SK-N-SH (cell line): ENCODE measurements around the gene LRTM1. TPM values are rescaled to one million over a fixed set of nuclear protein-coding genes. Genes with fewer than 3 reads are reported as not detected.

Experiments used
- CTCF ChIA-PET: fragments of 300-600, 350-600 bp; formaldehyde crosslinking; extraction: SDS; loops from one replicate; lab custom pipeline; 2021; lab: Yijun Ruan, JAX
- POLR2A ChIA-PET: fragments of 350-600 bp; sonication (Branson Sonifier 250); formaldehyde crosslinking; extraction: SDS; loops from one replicate; lab custom pipeline; 2020; ENCODE audit warnings: antibody characterized with exemption, inconsistent platforms; lab: Yijun Ruan, JAX
- DNase-seq: peaks from one replicate; pipeline ENCODE4 v3.0.0; 2012
- H2AFZ ChIP-seq: fragments of 200-600 bp; sonication (generic); 2 replicates; pipeline ENCODE4 v1.8.1; 2016; ENCODE audit warnings: antibody characterized with exemption, mild to moderate bottlenecking, low read depth
- H3F3A ChIP-seq: fragments of 200-600 bp; sonication (generic); replicated peaks from 2 replicates; pipeline ENCODE3; 2016; ENCODE audit warnings: antibody characterized with exemption, mild to moderate bottlenecking; ENCODE audit not compliant: insufficient read depth
- H3K27ac ChIP-seq, 2 experiments: fragments of 200-500 bp in 1 of 2; fragments of 200-600 bp in 1 of 2; sonication (Bioruptor generic) in 1 of 2; sonication (generic), shearing (Covaris generic) in 1 of 2; 2 replicates each; pipeline versions ENCODE4 v1.5.1 to v1.6.1; 2014 to 2016; ENCODE audit warnings: low read depth in 2 of 2, inconsistent platforms in 1 of 2, low read length in 1 of 2, mild to moderate bottlenecking in 1 of 2, mixed read lengths in 1 of 2
- H3K27me3 ChIP-seq: fragments of 200-600 bp; sonication (generic), shearing (Covaris generic); 2 replicates; pipeline ENCODE4 v1.6.1; 2016; ENCODE audit warnings: mixed run types; ENCODE audit not compliant: insufficient read depth
- H3K36me3 ChIP-seq, 2 experiments: fragments of 200-500 bp in 1 of 2; fragments of 200-600 bp in 1 of 2; sonication (Bioruptor generic) in 1 of 2; sonication (generic) in 1 of 2; replicated peaks in 1 of 2; 2 replicates each; pipeline versions ENCODE3 to v1.5.1; 2014 to 2016; ENCODE audit warnings: low read length in 1 of 2, mild to moderate bottlenecking in 1 of 2; ENCODE audit not compliant: insufficient read depth in 2 of 2, control insufficient read depth in 1 of 2
- H3K4me1 ChIP-seq, 2 experiments: fragments of 200-500 bp in 1 of 2; fragments of 200-600 bp in 1 of 2; sonication (Bioruptor generic) in 1 of 2; sonication (generic), shearing (Covaris generic) in 1 of 2; 2 replicates each; pipeline versions ENCODE4 v1.5.1 to v1.6.1; 2014 to 2016; ENCODE audit warnings: low read depth in 1 of 2, low read length in 1 of 2, mixed run types in 1 of 2; ENCODE audit not compliant: insufficient read depth in 2 of 2, control insufficient read depth in 1 of 2
- H3K4me2 ChIP-seq: fragments of 200-600 bp; sonication (generic), shearing (Covaris generic); 2 replicates; pipeline ENCODE4 v1.6.1; 2017; ENCODE audit warnings: mixed run types
- H3K4me3 ChIP-seq, 2 experiments: fragments of 200-500 bp in 1 of 2; fragments of 200-600 bp in 1 of 2; sonication (Bioruptor generic) in 1 of 2; sonication (generic), shearing (Covaris generic) in 1 of 2; 2 replicates each; pipeline versions ENCODE4 v1.5.1 to v1.8.1; 2014 to 2016; ENCODE audit warnings: low read depth in 2 of 2, inconsistent platforms in 1 of 2, low read length in 1 of 2, mild to moderate bottlenecking in 1 of 2, mixed read lengths in 1 of 2, moderate library complexity in 1 of 2
- H3K79me2 ChIP-seq: fragments of 200-600 bp; sonication (generic); 2 replicates; pipeline ENCODE4 v1.8.1; 2017; ENCODE audit warnings: mild to moderate bottlenecking; ENCODE audit not compliant: insufficient read depth
- H3K9ac ChIP-seq: fragments of 200-600 bp; sonication (generic); 2 replicates; pipeline ENCODE4 v1.6.1; 2017; ENCODE audit warnings: mixed run types
- H3K9me2 ChIP-seq: fragments of 200-600 bp; sonication (generic); 2 replicates; pipeline ENCODE4 v1.6.1; 2017; ENCODE audit warnings: mixed run types
- H3K9me3 ChIP-seq: fragments of 200-600 bp; sonication (generic); 2 replicates; pipeline ENCODE4 v1.6.1; 2017; ENCODE audit warnings: mixed run types, mild to moderate bottlenecking, moderate library complexity
- H4K20me1 ChIP-seq: fragments of 200-600 bp; sonication (generic); 2 replicates; pipeline ENCODE4 v1.6.1; 2017; ENCODE audit warnings: mild to moderate bottlenecking, mixed run types; ENCODE audit not compliant: insufficient read depth
- ELF1 ChIP-seq: IDR thresholded peaks from 2 replicates; pipeline ENCODE4 v1.4.0; 2012
- EP300 ChIP-seq, 2 experiments: IDR thresholded peaks; 2 replicates each; pipeline versions ENCODE4 v1.4.0 to v1.6.1; 2012; ENCODE audit warnings: borderline replicate concordance in 1 of 2, low read depth in 1 of 2, low read length in 1 of 2
- FOSL2 ChIP-seq: IDR thresholded peaks from 2 replicates; pipeline ENCODE4 v1.4.0; 2012; ENCODE audit warnings: low read depth, mild to moderate bottlenecking, moderate library complexity, borderline replicate concordance
- FOXM1 ChIP-seq: IDR thresholded peaks from 2 replicates; pipeline ENCODE4 v1.4.0; 2012; ENCODE audit warnings: low read depth, mild to moderate bottlenecking
- GATA2 ChIP-seq: sonication (generic); formaldehyde crosslinking; IDR thresholded peaks from 2 replicates; pipeline ENCODE4 v1.5.0; 2020; ENCODE audit warnings: mild to moderate bottlenecking, missing genetic modification reagents
- IRF3 ChIP-seq: fragments of 150-350 bp; IDR thresholded peaks from 2 replicates; pipeline ENCODE4 v1.6.1; 2016; ENCODE audit warnings: mild to moderate bottlenecking, low read depth, low read length
- MXI1 ChIP-seq: IDR thresholded peaks from 2 replicates; pipeline ENCODE4 v1.6.1; 2012; ENCODE audit warnings: mild to moderate bottlenecking, low read depth, low read length, improper control_type of control experiment
- PBX3 ChIP-seq: IDR thresholded peaks from 2 replicates; pipeline ENCODE4; 2012
- RAD21 ChIP-seq: IDR thresholded peaks from 2 replicates; pipeline ENCODE4 v1.6.1; 2012; ENCODE audit warnings: mild to moderate bottlenecking, low read length
- REST ChIP-seq: IDR thresholded peaks from 2 replicates; pipeline ENCODE4 v1.6.1; 2012; ENCODE audit warnings: mild to moderate bottlenecking, low read depth, low read length, moderate library complexity
- USF1 ChIP-seq: IDR thresholded peaks from 2 replicates; pipeline ENCODE4 v1.4.0; 2012; ENCODE audit warnings: low read depth, borderline replicate concordance
- YY1 ChIP-seq: IDR thresholded peaks from 2 replicates; pipeline ENCODE4 v1.4.0; 2012; ENCODE audit warnings: low read depth, mild to moderate bottlenecking
- ZBTB33 ChIP-seq: IDR thresholded peaks from 2 replicates; pipeline ENCODE4 v1.4.0; 2012; ENCODE audit warnings: low read depth, borderline replicate concordance
- WGBS: methylation state at CpG from one replicate; pipeline ENCODE4 v1.1.6; 2017; ENCODE audit warnings: low lambda C conversion rate; 5-methylcytosine and 5-hydroxymethylcytosine counted together
- polyA plus RNA-seq, 3 experiments: library from polyadenylated mRNA; depleted of rRNA; stranded (reverse); fragments of >200 nt; gene quantifications; 2 replicates each; pipeline ENCODE4 v1.2.3, GENCODE V29; 2012

LRTM1 gene
- polyA plus RNA-seq, 1 of the 3 experiments (the other 2 are of a cell fraction): 0.03 TPM

GRCh38 chr3:54901906-54902685 is 25.8 kb downstream of the LRTM1 start:
- DNase-seq: no peak
- no peaks in the 10 kb centered on the region for H3K9me3 ChIP-seq
- no peak overlapping the region for H3K4me2 ChIP-seq
- H3K9me2 ChIP-seq: no peaks in the 10 kb centered on the region
- no peaks in the 10 kb centered on the region for H4K20me1 ChIP-seq
- no peaks in the 10 kb centered on the region for H3K79me2 ChIP-seq
- no peaks in the 10 kb centered on the region for H3K27me3 ChIP-seq
- peaks cover 17% of the 10 kb centered on the region for H3F3A ChIP-seq
- no peaks in the 10 kb centered on the region for H3K36me3 ChIP-seq
- POLR2A ChIA-PET: no interaction called here
- H3K27ac ChIP-seq: no peak overlapping the region
- CTCF ChIA-PET: no interaction called here
- no peak overlapping the region for H3K9ac ChIP-seq
- H3K4me3 ChIP-seq: no peak overlapping the region
- H2AFZ ChIP-seq: no peak overlapping the region
- peaks cover 3 to 19% of the 10 kb centered on the region in 2 experiments; a peak in 2 of 4 replicates for H3K4me1 ChIP-seq
- TF ChIP-seq USF1: no peak
- TF ChIP-seq REST: no peak
- TF ChIP-seq GATA2 (CRISPR knock-in tag): no peak
- TF ChIP-seq MXI1: no peak
- no peak for TF ChIP-seq ELF1
- no peak for TF ChIP-seq PBX3
- TF ChIP-seq EP300 (IDR thresholded peaks at IDR 0.05; ENCODE audit: borderline replicate concordance in 1 of 2, low read depth in 1 of 2, low read length in 1 of 2): no peak
- TF ChIP-seq YY1: no peak
- no peak for TF ChIP-seq RAD21
- TF ChIP-seq FOXM1: no peak
- no peak for TF ChIP-seq FOSL2
- no peak for TF ChIP-seq IRF3
- TF ChIP-seq ZBTB33: no peak
- 85% methylated on average over 4 of the region's 4 CpGs for WGBS
